ENCODE data around the gene CAMK2B.

Gene CAMK2B

GRCh38 chr7:44267178-44267577 lies 58.2 kb downstream of the CAMK2B start:
- Histone ChIP-seq H3K9me3 (ENCODE audit: insufficient read depth, low read length) (no peaks in the 10 kb centered on the region), H3F3A (ENCODE audit: insufficient read depth) (no peaks in the 10 kb centered on the region), H3K4me3 (ENCODE audit: insufficient read depth, low read length, poor library complexity, severe bottlenecking) (no peak overlapping the region), H3K9me2 (replicated peaks; ENCODE audit: insufficient read depth, low read length) (no peaks in the 10 kb centered on the region), H3K9ac (ENCODE audit: low read length) (no peak overlapping the region), H3K27ac (ENCODE audit: low read depth, low read length) (no peak overlapping the region), H3K79me2 (ENCODE audit: insufficient read depth, low read length) (no peaks in the 10 kb centered on the region), H3K36me3 (ENCODE audit: low read length) (no peaks in the 10 kb centered on the region), H4K20me1 (ENCODE audit: low read depth, low read length) (no peaks in the 10 kb centered on the region), H2AFZ (ENCODE audit: low read depth, low read length, severe bottlenecking) (no peak overlapping the region), H3K27me3 (ENCODE audit: low read length) (no peaks in the 10 kb centered on the region), H3K4me2 (ENCODE audit: low read depth, low read length, poor library complexity, severe bottlenecking) (no peak overlapping the region)
- TF ChIP-seq, protein P1, sequence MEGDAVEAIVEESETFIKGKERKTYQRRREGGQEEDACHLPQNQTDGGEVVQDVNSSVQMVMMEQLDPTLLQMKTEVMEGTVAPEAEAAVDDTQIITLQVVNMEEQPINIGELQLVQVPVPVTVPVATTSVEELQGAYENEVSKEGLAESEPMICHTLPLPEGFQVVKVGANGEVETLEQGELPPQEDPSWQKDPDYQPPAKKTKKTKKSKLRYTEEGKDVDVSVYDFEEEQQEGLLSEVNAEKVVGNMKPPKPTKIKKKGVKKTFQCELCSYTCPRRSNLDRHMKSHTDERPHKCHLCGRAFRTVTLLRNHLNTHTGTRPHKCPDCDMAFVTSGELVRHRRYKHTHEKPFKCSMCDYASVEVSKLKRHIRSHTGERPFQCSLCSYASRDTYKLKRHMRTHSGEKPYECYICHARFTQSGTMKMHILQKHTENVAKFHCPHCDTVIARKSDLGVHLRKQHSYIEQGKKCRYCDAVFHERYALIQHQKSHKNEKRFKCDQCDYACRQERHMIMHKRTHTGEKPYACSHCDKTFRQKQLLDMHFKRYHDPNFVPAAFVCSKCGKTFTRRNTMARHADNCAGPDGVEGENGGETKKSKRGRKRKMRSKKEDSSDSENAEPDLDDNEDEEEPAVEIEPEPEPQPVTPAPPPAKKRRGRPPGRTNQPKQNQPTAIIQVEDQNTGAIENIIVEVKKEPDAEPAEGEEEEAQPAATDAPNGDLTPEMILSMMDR (IDR thresholded peaks at IDR 0.05; ENCODE audit: insufficient read depth, low read length, poor library complexity, severe bottlenecking): no peak
- no peak for TF ChIP-seq EZH2phosphoT487 (conservative IDR thresholded peaks at IDR 0.05; ENCODE audit: low read length)

- Histone ChIP-seq H2AFZ (ENCODE audit: low read depth, low read length, severe bottlenecking) (no peak overlapping the region), H3K4me2 (ENCODE audit: low read depth, low read length, poor library complexity, severe bottlenecking) (no peak overlapping the region), H3K4me3 (ENCODE audit: insufficient read depth, low read length, poor library complexity, severe bottlenecking) (no peak overlapping the region), H3K9me2 (replicated peaks; ENCODE audit: insufficient read depth, low read length) (no peaks in the 10 kb centered on the region), H3K9me3 (ENCODE audit: insufficient read depth, low read length) (no peaks in the 10 kb centered on the region), H3K79me2 (ENCODE audit: insufficient read depth, low read length) (no peaks in the 10 kb centered on the region), H3K27me3 (ENCODE audit: low read length) (no peaks in the 10 kb centered on the region), H3K36me3 (ENCODE audit: low read length) (no peaks in the 10 kb centered on the region), H3F3A (ENCODE audit: insufficient read depth) (no peaks in the 10 kb centered on the region), H3K9ac (ENCODE audit: low read length) (no peak overlapping the region), H4K20me1 (ENCODE audit: low read depth, low read length) (no peaks in the 10 kb centered on the region), H3K27ac (ENCODE audit: low read depth, low read length) (no peak overlapping the region)
- TF ChIP-seq, protein P1 (IDR thresholded peaks at IDR 0.05; ENCODE audit: insufficient read depth, low read length, poor library complexity, severe bottlenecking): no peak
- TF ChIP-seq EZH2phosphoT487 (conservative IDR thresholded peaks at IDR 0.05; ENCODE audit: low read length): no peak
Observed at GRCh38 chr7:44266526-44266925, 58.9 kb downstream of the CAMK2B start.

- H3K27ac ChIP-seq (ENCODE audit: low read depth, low read length): no peak overlapping the region
- H4K20me1 ChIP-seq (ENCODE audit: low read depth, low read length): no peaks in the 10 kb centered on the region
- H3K9me2 ChIP-seq (replicated peaks; ENCODE audit: insufficient read depth, low read length): no peaks in the 10 kb centered on the region
- no peak for TF ChIP-seq EZH2phosphoT487 (conservative IDR thresholded peaks at IDR 0.05; ENCODE audit: low read length)
- TF ChIP-seq, protein P1 (IDR thresholded peaks at IDR 0.05; ENCODE audit: insufficient read depth, low read length, poor library complexity, severe bottlenecking): no peak
- H3K79me2 ChIP-seq (ENCODE audit: insufficient read depth, low read length): no peaks in the 10 kb centered on the region
- H2AFZ ChIP-seq (ENCODE audit: low read depth, low read length, severe bottlenecking): no peak overlapping the region
- no peaks in the 10 kb centered on the region for H3K9me3 ChIP-seq (ENCODE audit: insufficient read depth, low read length)
- no peak overlapping the region for H3K9ac ChIP-seq (ENCODE audit: low read length)
- H3K4me3 ChIP-seq (ENCODE audit: insufficient read depth, low read length, poor library complexity, severe bottlenecking): no peak overlapping the region
- H3F3A ChIP-seq (ENCODE audit: insufficient read depth): no peaks in the 10 kb centered on the region
- H3K36me3 ChIP-seq (ENCODE audit: low read length): no peaks in the 10 kb centered on the region
- no peaks in the 10 kb centered on the region for H3K27me3 ChIP-seq (ENCODE audit: low read length)
- no peak overlapping the region for H3K4me2 ChIP-seq (ENCODE audit: low read depth, low read length, poor library complexity, severe bottlenecking)
Observed at GRCh38 chr7:44265728-44266127, 59.7 kb downstream of the CAMK2B start.
